Measurements from ENCODE around the gene RASGRF2.

- TF ChIP-seq USF2 (IDR thresholded peaks at IDR 0.05) (no peak), HDAC2 (IDR thresholded peaks at IDR 0.05) (no peak), MYC (IDR thresholded peaks at IDR 0.05; ENCODE audit: borderline replicate concordance, low read length) (no peak), MAFK (IDR thresholded peaks at IDR 0.05; ENCODE audit: partially characterized antibody) (no peak), POLR2A (IDR thresholded peaks at IDR 0.05; ENCODE audit: low read length) (no peak), RCOR1 (IDR thresholded peaks at IDR 0.05; ENCODE audit: low read depth, low read length) (no peak), CHD4 (IDR thresholded peaks at IDR 0.05; ENCODE audit: borderline replicate concordance) (no peak), JUNB (IDR thresholded peaks at IDR 0.05) (no peak), CEBPB (IDR thresholded peaks at IDR 0.05) (no peak)
- TF ChIP-seq, protein P1, sequence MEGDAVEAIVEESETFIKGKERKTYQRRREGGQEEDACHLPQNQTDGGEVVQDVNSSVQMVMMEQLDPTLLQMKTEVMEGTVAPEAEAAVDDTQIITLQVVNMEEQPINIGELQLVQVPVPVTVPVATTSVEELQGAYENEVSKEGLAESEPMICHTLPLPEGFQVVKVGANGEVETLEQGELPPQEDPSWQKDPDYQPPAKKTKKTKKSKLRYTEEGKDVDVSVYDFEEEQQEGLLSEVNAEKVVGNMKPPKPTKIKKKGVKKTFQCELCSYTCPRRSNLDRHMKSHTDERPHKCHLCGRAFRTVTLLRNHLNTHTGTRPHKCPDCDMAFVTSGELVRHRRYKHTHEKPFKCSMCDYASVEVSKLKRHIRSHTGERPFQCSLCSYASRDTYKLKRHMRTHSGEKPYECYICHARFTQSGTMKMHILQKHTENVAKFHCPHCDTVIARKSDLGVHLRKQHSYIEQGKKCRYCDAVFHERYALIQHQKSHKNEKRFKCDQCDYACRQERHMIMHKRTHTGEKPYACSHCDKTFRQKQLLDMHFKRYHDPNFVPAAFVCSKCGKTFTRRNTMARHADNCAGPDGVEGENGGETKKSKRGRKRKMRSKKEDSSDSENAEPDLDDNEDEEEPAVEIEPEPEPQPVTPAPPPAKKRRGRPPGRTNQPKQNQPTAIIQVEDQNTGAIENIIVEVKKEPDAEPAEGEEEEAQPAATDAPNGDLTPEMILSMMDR (IDR thresholded peaks at IDR 0.05), result no peak
- TF ChIP-seq, protein P2, sequence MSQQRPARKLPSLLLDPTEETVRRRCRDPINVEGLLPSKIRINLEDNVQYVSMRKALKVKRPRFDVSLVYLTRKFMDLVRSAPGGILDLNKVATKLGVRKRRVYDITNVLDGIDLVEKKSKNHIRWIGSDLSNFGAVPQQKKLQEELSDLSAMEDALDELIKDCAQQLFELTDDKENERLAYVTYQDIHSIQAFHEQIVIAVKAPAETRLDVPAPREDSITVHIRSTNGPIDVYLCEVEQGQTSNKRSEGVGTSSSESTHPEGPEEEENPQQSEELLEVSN (IDR thresholded peaks at IDR 0.05; ENCODE audit: borderline replicate concordance, low read depth), result no peak
Measured at GRCh38 chr5:80957031-80957761, 3.0 kb upstream of the RASGRF2 start.

Data from A549 (cell line).